CD14-positive monocyte (primary cell): ENCODE results near the gene PACSIN1. TPM values are rescaled to one million over a fixed set of nuclear protein-coding genes. Genes with fewer than 3 reads are reported as not detected.
A peak's percentile ranks its signal among the peaks of the same experiment; 100 is the strongest.

ENCODE experiments used
- DNase-seq, 3 donors: peaks; one replicate each; pipeline ENCODE4 v3.0.0-alpha.2; 2011 to 2022
- H2AFZ ChIP-seq: 2 replicates; pipeline ENCODE4 v1.6.0; 2012; ENCODE audit warnings: mild to moderate bottlenecking, low read depth, low read length, inconsistent platforms; ENCODE audit not compliant: insufficient read depth, poor library complexity, severe bottlenecking
- H3K27ac ChIP-seq, 2 donors: 1 replicate in 1 of 2; 2 replicates in 1 of 2; pipeline ENCODE4 v1.5.1; 2012 to 2013; ENCODE audit warnings: low read length in 2 of 2, control low read depth in 1 of 2, inconsistent platforms in 1 of 2, low read depth in 1 of 2, mild to moderate bottlenecking in 1 of 2
- H3K27me3 ChIP-seq, 2 donors: one replicate each; pipeline versions ENCODE4 v1.6.0 to v1.6.1; 2011 to 2013; ENCODE audit warnings: low read length in 2 of 2; ENCODE audit not compliant: control insufficient read depth in 2 of 2, insufficient read depth in 2 of 2
- H3K36me3 ChIP-seq, 2 donors: replicated peaks in 1 of 2; 1 replicate in 1 of 2; 2 replicates in 1 of 2; pipeline versions ENCODE4 v1.5.1 to v1.6.1; 2012 to 2013; ENCODE audit warnings: low read length in 2 of 2, control low read depth in 1 of 2, inconsistent platforms in 1 of 2, mild to moderate bottlenecking in 1 of 2; ENCODE audit not compliant: insufficient read depth in 2 of 2, control insufficient read depth in 1 of 2
- H3K4me1 ChIP-seq, 2 donors: 1 replicate in 1 of 2; 2 replicates in 1 of 2; pipeline versions ENCODE4 v1.5.1 to v1.6.1; 2012 to 2013; ENCODE audit warnings: low read length in 2 of 2, control low read depth in 1 of 2, inconsistent platforms in 1 of 2, mild to moderate bottlenecking in 1 of 2, moderate library complexity in 1 of 2; ENCODE audit not compliant: insufficient read depth in 2 of 2, control insufficient read depth in 1 of 2
- H3K4me2 ChIP-seq: replicated peaks from 2 replicates; pipeline ENCODE3; 2012; ENCODE audit warnings: low read length, moderate library complexity, mild to moderate bottlenecking; ENCODE audit not compliant: poor library complexity, severe bottlenecking; ENCODE audit errors: extremely low read depth
- H3K4me3 ChIP-seq, 3 experiments: fragments of 200-600 bp in 1 of 3; sonication (generic) in 1 of 3; replicated peaks in 1 of 3; 1 replicate in 2 of 3; 2 replicates in 1 of 3; pipeline ENCODE4 v1.5.1; 2011 to 2013; ENCODE audit warnings: low read length in 3 of 3, mild to moderate bottlenecking in 3 of 3, control low read depth in 2 of 3, low read depth in 2 of 3, inconsistent platforms in 1 of 3, moderate library complexity in 1 of 3
- H3K79me2 ChIP-seq: 2 replicates; pipeline ENCODE4 v1.6.0; 2012; ENCODE audit warnings: mild to moderate bottlenecking, control low read depth, inconsistent platforms, low read length, moderate library complexity; ENCODE audit not compliant: insufficient read depth
- H3K9ac ChIP-seq: 2 replicates; pipeline ENCODE4 v1.6.0; 2017; ENCODE audit warnings: low read length, mild to moderate bottlenecking; ENCODE audit not compliant: insufficient read depth, poor library complexity, severe bottlenecking
- H3K9me3 ChIP-seq, 2 donors: replicated peaks in 1 of 2; 1 replicate in 1 of 2; 2 replicates in 1 of 2; pipeline versions ENCODE4 v1.5.1 to v1.6.1; 2012 to 2013; ENCODE audit warnings: low read length in 2 of 2, control low read depth in 1 of 2; ENCODE audit not compliant: control insufficient read depth in 1 of 2, insufficient read depth in 1 of 2
- H4K20me1 ChIP-seq: 2 replicates; pipeline ENCODE4 v1.6.0; 2012; ENCODE audit warnings: mild to moderate bottlenecking, low read length, control low read depth, moderate library complexity; ENCODE audit not compliant: insufficient read depth
- H3K27ac Mint-ChIP-seq, 7 donors: one replicate each; pipeline ENCODE4 v1.8.0; 2020; ENCODE audit warnings: mild to moderate bottlenecking in 7 of 7, mixed read lengths in 7 of 7, moderate library complexity in 6 of 7, inconsistent platforms in 2 of 7
- H3K27me3 Mint-ChIP-seq, 3 donors: one replicate each; pipeline ENCODE4 v1.8.0; 2021 to 2022; ENCODE audit warnings: low read depth in 3 of 3, mild to moderate bottlenecking in 3 of 3, mixed read lengths in 3 of 3, moderate library complexity in 3 of 3, inconsistent platforms in 1 of 3
- H3K36me3 Mint-ChIP-seq, 2 donors: one replicate each; pipeline ENCODE4 v1.8.0; 2020; ENCODE audit warnings: mixed read lengths in 2 of 2, inconsistent platforms in 1 of 2, mild to moderate bottlenecking in 1 of 2
- H3K4me1 Mint-ChIP-seq: one replicate; pipeline ENCODE4 v1.8.0; 2020; ENCODE audit warnings: mild to moderate bottlenecking, mixed read lengths
- H3K4me3 Mint-ChIP-seq, 2 donors: one replicate each; pipeline ENCODE4 v1.8.0; 2020; ENCODE audit warnings: mild to moderate bottlenecking in 2 of 2, mixed read lengths in 2 of 2, moderate library complexity in 1 of 2
- H3K9me3 Mint-ChIP-seq, 7 donors: one replicate each; pipeline ENCODE4 v1.8.0; 2020 to 2022; ENCODE audit warnings: mixed read lengths in 7 of 7, mild to moderate bottlenecking in 6 of 7, moderate library complexity in 6 of 7, inconsistent platforms in 2 of 7
- CTCF ChIP-seq: fragments of 200-600 bp; IDR thresholded peaks from one replicate; pipeline ENCODE4 v1.8.0; 2022; ENCODE audit warnings: antibody characterized with exemption, mild to moderate bottlenecking
- WGBS: methylation state at CpG from one replicate; pipeline ENCODE4 v1.1.5; 2013; ENCODE audit warnings: missing lambda C conversion rate; ENCODE audit not compliant: insufficient coverage; 5-methylcytosine and 5-hydroxymethylcytosine counted together
- intact Hi-C, 2 donors: fragments of 100-400 bp; cut with micrococcal nuclease; formaldehyde crosslinking; loops; one replicate each; pipeline versions ENCODE4 v1.15.0 to v1.15.1; 2023
- polyA plus RNA-seq, 3 donors: library from polyadenylated mRNA; depleted of rRNA in 1 of 3; unstranded in 2 of 3; stranded (reverse) in 1 of 3; fragments of 300-500 nt in 2 of 3; fragments of >200 nt in 1 of 3; fragmentation: Illumina TruSeq in 2 of 3; gene quantifications; 1 replicate in 2 of 3; 2 replicates in 1 of 3; pipeline ENCODE4 v1.2.3, GENCODE V29; 2012 to 2021

The PACSIN1 gene
- polyA plus RNA-seq, 3 donors: not detected

GRCh38 chr6:34522761-34523160 lies 56.9 kb downstream of the PACSIN1 start:
- Mint-ChIP-seq H3K9me3 (no peaks in the 10 kb centered on the region), H3K36me3 (no peaks in the 10 kb centered on the region), H3K4me3 (no peak overlapping the region), H3K4me1 (peaks cover 10% of the 10 kb centered on the region), H3K27me3 (peaks cover 4 to 5% (median 4%) of the 10 kb centered on the region in 3 donors), H3K27ac (no peak overlapping the region)
- intact Hi-C loops: no loop called here
- H3K36me3 ChIP-seq: no peaks in the 10 kb centered on the region
- WGBS: 93% methylated on average over 10 of the region's 10 CpGs
- H3K9me3 ChIP-seq: no peaks in the 10 kb centered on the region
- H4K20me1 ChIP-seq: no peaks in the 10 kb centered on the region
- H3K27ac ChIP-seq: no peak overlapping the region
- H3K4me3 ChIP-seq: no peak overlapping the region
- DNase-seq: no peak
- H3K9ac ChIP-seq: no peak overlapping the region
- no peak for TF ChIP-seq CTCF
- H3K79me2 ChIP-seq: no peaks in the 10 kb centered on the region
- H3K4me2 ChIP-seq: no peak overlapping the region
- H2AFZ ChIP-seq: no peak overlapping the region
- H3K27me3 ChIP-seq: no peaks in the 10 kb centered on the region
- peaks cover 7 to 8% of the 10 kb centered on the region in 2 donors for H3K4me1 ChIP-seq

DNA sequence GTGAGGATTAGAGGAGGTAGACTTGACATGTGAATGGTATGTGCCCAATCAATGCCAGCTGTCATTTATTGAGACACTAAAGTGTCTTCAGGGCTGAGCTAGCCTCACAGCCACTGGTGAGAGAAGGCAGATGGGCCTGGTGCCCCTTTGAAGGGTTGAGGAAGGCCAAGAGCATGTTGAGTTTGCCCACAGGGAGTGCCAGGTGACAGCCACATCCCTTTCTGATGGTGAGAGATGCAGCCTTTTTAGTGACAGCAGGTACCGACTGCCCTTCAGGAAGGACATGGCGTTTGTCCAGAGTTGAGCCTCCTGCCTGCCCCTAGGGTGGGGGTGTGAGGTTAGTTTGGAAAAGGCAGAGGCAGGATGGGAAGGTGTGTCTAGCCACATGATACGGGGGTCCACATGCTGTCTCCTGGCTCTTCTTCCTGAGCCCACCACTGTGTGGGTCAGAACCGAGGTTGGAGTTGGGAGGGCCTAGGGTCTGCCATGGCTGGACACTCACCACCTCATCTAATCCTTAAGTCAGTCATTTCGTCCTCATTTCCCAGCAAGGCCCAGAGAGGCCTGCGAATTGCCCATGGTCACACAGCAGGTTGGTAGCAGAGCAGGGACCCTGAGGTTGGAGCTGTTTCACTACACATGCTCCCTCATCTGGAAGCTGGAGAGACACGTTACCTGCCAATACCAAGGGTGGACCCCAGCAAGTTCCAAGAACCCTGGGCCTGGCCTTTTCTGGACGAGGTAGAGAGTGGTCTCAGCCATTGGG lies 57.7 kb downstream of the PACSIN1 start:
- Histone ChIP-seq H3K9ac (no peak overlapping the region), H3K27ac (no peak overlapping the region), H3K27me3 (no peaks in the 10 kb centered on the region), H3K9me3 (no peaks in the 10 kb centered on the region), H3K4me1 (peaks cover 7 to 8% of the 10 kb centered on the region in 2 donors), H3K79me2 (no peaks in the 10 kb centered on the region), H3K4me3 (no peak overlapping the region), H4K20me1 (no peaks in the 10 kb centered on the region), H3K4me2 (no peak overlapping the region), H2AFZ (no peak overlapping the region), H3K36me3 (no peaks in the 10 kb centered on the region)
- H3K36me3 Mint-ChIP-seq: no peaks in the 10 kb centered on the region
- H3K4me1 Mint-ChIP-seq: peaks cover 10% of the 10 kb centered on the region
- H3K9me3 Mint-ChIP-seq: no peaks in the 10 kb centered on the region
- H3K27ac Mint-ChIP-seq: peak overlapping the region in 1 of 7 donors; percentile 31
- no peak overlapping the region for H3K4me3 Mint-ChIP-seq
- WGBS: 95% methylated on average over 7 of the region's 8 CpGs
- H3K27me3 Mint-ChIP-seq: peaks cover 2 to 9% (median 5%) of the 10 kb centered on the region in 3 donors
- no peak for DNase-seq
- TF ChIP-seq CTCF: no peak
- intact Hi-C loops: no loop called here
